LNCAP (cell line): Measurements from ENCODE around the gene FOXP1.

Experiments used
- CTCF ChIP-seq: fragments of 450-650 bp; IDR thresholded peaks from 2 replicates; pipeline ENCODE4 v1.5.1; 2017; ENCODE audit warnings: mild to moderate bottlenecking

FOXP1 gene

DNA sequence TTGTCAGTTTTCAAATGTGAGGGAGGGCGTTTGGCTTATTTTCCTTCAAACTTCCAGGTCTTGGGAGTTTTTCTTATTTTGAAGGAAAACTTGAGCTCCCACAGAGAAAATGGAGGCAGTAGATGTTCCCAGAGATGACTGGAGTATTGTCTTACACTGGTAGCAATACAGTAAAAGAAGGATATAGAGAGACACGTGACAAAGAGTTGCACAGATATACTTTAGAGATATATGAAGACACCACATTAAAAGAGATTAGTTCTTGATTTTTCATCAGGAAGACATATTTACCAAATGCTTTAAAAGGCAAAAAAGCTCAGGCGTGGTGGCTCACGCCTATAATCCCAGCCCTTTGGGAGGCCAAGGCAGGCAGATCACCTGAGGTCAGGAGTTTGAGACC lies 490.9 kb downstream of the FOXP1 start:
- TF ChIP-seq CTCF: no peak

- TF ChIP-seq CTCF: no peak
Measured at GRCh38 chr3:71090207-71090606, 493.3 kb downstream of the FOXP1 start.

DNA sequence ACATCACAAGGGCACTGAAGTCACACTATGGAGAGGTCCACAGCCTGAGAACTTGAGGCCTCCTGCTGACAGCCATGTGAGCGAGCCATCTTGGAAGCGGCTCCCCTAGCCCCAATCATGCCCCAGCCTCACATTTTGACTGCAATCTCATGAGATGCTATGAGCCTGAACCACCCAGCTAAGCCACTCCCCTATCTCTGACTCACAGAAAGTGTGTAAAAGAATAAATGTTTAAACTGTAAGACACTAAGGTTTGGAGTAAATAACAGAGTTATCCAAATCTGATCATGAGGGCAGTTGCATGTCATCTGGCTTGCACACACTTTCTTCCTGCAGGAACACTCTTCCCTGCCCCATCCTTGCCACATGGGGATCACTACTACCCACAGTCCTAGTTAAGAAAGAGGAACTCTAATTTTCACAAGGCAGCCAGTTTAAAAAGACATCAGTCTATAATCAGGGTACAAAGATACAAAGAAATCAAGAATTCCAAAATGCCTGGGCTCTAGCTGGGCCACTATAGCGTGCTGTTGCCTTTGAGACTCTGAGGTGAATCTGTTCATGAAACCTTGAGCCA lies 494.2 kb downstream of the FOXP1 start:
- TF ChIP-seq CTCF: no peak

- TF ChIP-seq CTCF: no peak
Measured at GRCh38 chr3:71088742-71089141, 494.8 kb downstream of the FOXP1 start.

DNA sequence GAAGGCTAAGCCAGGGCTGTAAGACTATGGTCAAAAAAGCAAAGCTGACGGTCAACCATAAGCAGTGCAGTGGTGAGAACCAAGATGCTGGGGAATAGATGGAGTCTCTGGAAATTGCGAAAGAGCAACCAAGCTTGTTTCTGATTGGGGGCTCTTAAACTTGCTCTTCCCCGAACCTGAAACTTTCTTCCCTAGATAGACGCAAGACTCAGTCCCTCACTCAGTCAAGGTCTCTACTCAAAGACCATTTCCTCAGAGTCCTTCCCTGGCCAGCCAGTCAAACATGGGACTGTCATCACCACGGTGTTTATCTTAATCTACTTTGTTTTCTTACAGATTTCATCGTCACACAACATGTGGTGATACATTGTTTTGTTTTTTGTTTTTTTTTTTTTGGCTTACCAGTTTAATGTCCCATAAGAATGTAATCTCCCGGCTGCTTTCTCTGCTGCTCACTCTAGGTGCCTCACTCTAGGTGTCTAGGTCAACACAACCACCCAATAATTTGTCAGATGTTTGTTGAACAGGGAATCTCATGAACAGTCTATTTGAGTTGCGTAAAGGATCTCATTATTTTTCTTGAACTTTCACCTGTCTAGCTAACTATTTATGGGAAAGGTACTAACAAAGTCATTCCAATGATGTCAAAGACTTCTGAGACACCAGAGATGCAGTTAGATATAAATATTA lies 495.4 kb downstream of the FOXP1 start:
- no peak for TF ChIP-seq CTCF

GRCh38 chr3:71087143-71088018 lies 496.1 kb downstream of the FOXP1 start:
- no peak for TF ChIP-seq CTCF

- no peak for TF ChIP-seq CTCF
Measured at GRCh38 chr3:71086777-71087142, 496.8 kb downstream of the FOXP1 start.
